Muscle layer of colon (tissue), 2 donors: Measurements from ENCODE around the gene DUSP15.
"Not testable (repeated sequence)": the region's sequence is repeated elsewhere in the genome, so short reads cannot be mapped to it uniquely, and the experiment has no call there.

ENCODE experiments used
- H3K27ac ChIP-seq: one replicate; pipeline ENCODE4 v1.7.0; 2013; ENCODE audit warnings: low read depth, mild to moderate bottlenecking, low read length, moderate library complexity
- H3K27me3 ChIP-seq, 2 donors: one replicate each; pipeline ENCODE4 v1.7.0; 2013; ENCODE audit warnings: low read length in 2 of 2, mild to moderate bottlenecking in 2 of 2; ENCODE audit not compliant: insufficient read depth in 2 of 2, control insufficient read depth in 1 of 2
- H3K36me3 ChIP-seq: one replicate; pipeline ENCODE4 v1.7.0; 2013; ENCODE audit warnings: mild to moderate bottlenecking, low read length; ENCODE audit not compliant: insufficient read depth
- H3K4me1 ChIP-seq: one replicate; pipeline ENCODE4 v1.7.0; 2013; ENCODE audit warnings: mild to moderate bottlenecking, low read length; ENCODE audit not compliant: insufficient read depth
- H3K4me3 ChIP-seq, 2 donors: one replicate each; pipeline ENCODE4 v1.7.0; 2013; ENCODE audit warnings: low read length in 2 of 2, low read depth in 1 of 2, mild to moderate bottlenecking in 1 of 2, moderate library complexity in 1 of 2
- H3K9ac ChIP-seq: one replicate; pipeline ENCODE4 v1.7.0; 2013; ENCODE audit warnings: low read length
- H3K9me3 ChIP-seq: one replicate; pipeline ENCODE4 v1.7.0; 2013; ENCODE audit warnings: mild to moderate bottlenecking, low read length
- donor health status: abdominal sarcoma.
- donor health status: Adenocarcinoma of cecum.

The DUSP15 gene

GRCh38 chr20:31823360-31824124, 46.8 kb downstream of the DUSP15 start:
- peaks cover 0 to 7% of the 10 kb centered on the region in 2 donors for H3K27me3 ChIP-seq
- H3K27ac ChIP-seq, result no peak overlapping the region
- H3K9me3 ChIP-seq, result no peaks in the 10 kb centered on the region
- H3K4me3 ChIP-seq, result no peak overlapping the region
- H3K36me3 ChIP-seq, result no peaks in the 10 kb centered on the region
- H3K4me1 ChIP-seq, result peaks cover 13% of the 10 kb centered on the region
- no peak overlapping the region for H3K9ac ChIP-seq

- H3K27me3 ChIP-seq, result peaks cover 0 to 7% of the 10 kb centered on the region in 2 donors
- H3K4me1 ChIP-seq, result peaks cover 13% of the 10 kb centered on the region
- H3K4me3 ChIP-seq, result no peak overlapping the region
- no peaks in the 10 kb centered on the region for H3K9me3 ChIP-seq
- no peaks in the 10 kb centered on the region for H3K36me3 ChIP-seq
- H3K9ac ChIP-seq, result no peak overlapping the region
- H3K27ac ChIP-seq, result no peak overlapping the region
Measured at GRCh38 chr20:31822421-31823330, 47.7 kb downstream of the DUSP15 start.

- H3K36me3 ChIP-seq, result no peaks in the 10 kb centered on the region
- peaks cover 13% of the 10 kb centered on the region for H3K4me1 ChIP-seq
- no peak overlapping the region for H3K4me3 ChIP-seq
- peaks cover 0 to 7% of the 10 kb centered on the region in 2 donors for H3K27me3 ChIP-seq
- H3K9me3 ChIP-seq, result no peaks in the 10 kb centered on the region
- H3K27ac ChIP-seq, result no peak overlapping the region
- no peak overlapping the region for H3K9ac ChIP-seq
Measured at GRCh38 chr20:31821427-31821826, 48.9 kb downstream of the DUSP15 start.

GRCh38 chr20:31820228-31820627, 50.1 kb downstream of the DUSP15 start:
- Histone ChIP-seq H3K27ac (no peak overlapping the region), H3K9ac (no peak overlapping the region), H3K27me3 (peaks cover 0 to 7% of the 10 kb centered on the region in 2 donors), H3K4me1 (peaks cover 13% of the 10 kb centered on the region), H3K9me3 (no peaks in the 10 kb centered on the region), H3K4me3 (no peak overlapping the region), H3K36me3 (no peaks in the 10 kb centered on the region)

- Histone ChIP-seq H3K4me3 (no peak within 1 kb of the TSS), H3K27me3 (peaks cover 0 to 7% of the 10 kb centered on the region in 2 donors), H3K9me3 (no peaks in the 10 kb centered on the region), H3K36me3 (no peaks in the 10 kb centered on the region), H3K27ac (no peak within 1 kb of the TSS), H3K9ac (no peak within 1 kb of the TSS), H3K4me1 (peaks cover 13% of the 10 kb centered on the region)
Measured at GRCh38 chr20:31819083-31819784, 51.1 kb downstream of the DUSP15 start, which contains the start of gene MYLK2. Gene MYLK2 (plus strand): TSS chr20:31819356. CDS start chr20:31819581, 225 bp downstream.

GRCh38 chr20:31818376-31818908, 51.9 kb downstream of the DUSP15 start:
- no peak overlapping the region for H3K9ac ChIP-seq

GRCh38 chr20:31817461-31817860, 52.9 kb downstream of the DUSP15 start:
- Histone ChIP-seq H3K27me3 (no peaks in the 10 kb centered on the region), H3K36me3 (no peaks in the 10 kb centered on the region), H3K27ac (no peak overlapping the region), H3K9me3 (no peaks in the 10 kb centered on the region), H3K9ac (no peak overlapping the region), H3K4me1 (peaks cover 4% of the 10 kb centered on the region), H3K4me3 (no peak overlapping the region)

More at GRCh38 chr20:31818376-31818908, 51.9 kb downstream of the DUSP15 start:
- H3K4me1 ChIP-seq, result peaks cover 13% of the 10 kb centered on the region
- H3K4me3 ChIP-seq, result no peak overlapping the region
- H3K9me3 ChIP-seq, result no peaks in the 10 kb centered on the region
- no peak overlapping the region for H3K27ac ChIP-seq
- H3K36me3 ChIP-seq, result no peaks in the 10 kb centered on the region
- H3K27me3 ChIP-seq, result peaks cover 0 to 3% of the 10 kb centered on the region in 2 donors

GRCh38 chr20:31816221-31816620, 54.1 kb downstream of the DUSP15 start:
- Histone ChIP-seq H3K27me3 (no peaks in the 10 kb centered on the region), H3K9ac (no peak overlapping the region), H3K4me3 (no peak overlapping the region), H3K4me1 (no peaks in the 10 kb centered on the region), H3K9me3 (no peaks in the 10 kb centered on the region), H3K36me3 (no peaks in the 10 kb centered on the region), H3K27ac (no peak overlapping the region)

- no peaks in the 10 kb centered on the region for H3K27me3 ChIP-seq
- no peak overlapping the region for H3K4me3 ChIP-seq
- H3K27ac ChIP-seq, result no peak overlapping the region
- no peak overlapping the region for H3K9ac ChIP-seq
- H3K9me3 ChIP-seq, result no peaks in the 10 kb centered on the region
- no peaks in the 10 kb centered on the region for H3K36me3 ChIP-seq
- H3K4me1 ChIP-seq, result no peaks in the 10 kb centered on the region
Measured at GRCh38 chr20:31815408-31816188, 54.7 kb downstream of the DUSP15 start.

GRCh38 chr20:31814142-31814541, 56.2 kb downstream of the DUSP15 start:
- H3K27ac ChIP-seq, H3K27me3 ChIP-seq, H3K9me3 ChIP-seq, H3K36me3 ChIP-seq, H3K4me1 ChIP-seq, H3K4me3 ChIP-seq, H3K9ac ChIP-seq: not testable (repeated sequence)
